ENCODE measurements around the gene MOB3C.

The MOB3C gene

DNA sequence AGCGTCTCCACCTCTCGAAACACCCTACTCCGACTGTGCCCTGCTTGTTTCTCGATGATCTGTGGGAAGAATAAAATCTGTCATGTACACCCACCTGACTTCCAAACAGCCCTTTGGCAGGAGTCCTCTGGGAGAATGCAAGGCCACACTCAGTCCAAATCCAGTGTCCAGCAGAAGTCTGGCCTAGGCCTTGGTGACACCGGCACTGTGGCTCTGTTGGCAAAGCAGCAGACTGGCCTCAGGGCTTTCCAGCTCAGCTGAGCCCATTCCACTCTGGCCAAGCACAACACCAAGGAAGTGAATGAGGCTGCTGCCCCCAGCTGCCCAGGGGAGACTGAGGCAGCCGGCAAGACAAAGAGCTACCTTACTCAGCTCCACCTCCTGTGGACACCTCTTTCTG is 40.0 kb downstream of the MOB3C start:
- FAIRE-seq, result no peak
- DNase-seq (ENCODE audit: low spot score), result no peak

DNA sequence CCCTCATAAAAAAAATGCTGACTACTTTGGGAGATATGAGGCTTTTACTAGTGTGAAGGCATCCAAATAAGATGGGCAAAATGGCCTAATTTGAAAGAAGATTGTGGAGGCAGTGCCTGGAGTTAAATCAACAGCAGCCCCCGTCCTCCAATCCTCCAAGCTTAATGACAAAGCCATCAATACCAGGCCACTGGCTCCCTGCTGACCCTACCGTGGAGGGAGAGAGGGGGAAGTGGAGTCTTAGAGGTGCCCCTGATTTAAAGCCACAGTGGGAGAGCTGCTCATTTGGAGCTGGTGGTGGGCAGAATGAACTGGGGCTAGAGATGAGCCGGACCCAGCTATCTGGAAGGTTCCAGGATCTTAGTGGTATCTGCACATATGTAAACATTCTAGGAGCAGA is 40.8 kb downstream of the MOB3C start:
- DNase-seq (ENCODE audit: low spot score) (no peak), FAIRE-seq (no peak)

DNA sequence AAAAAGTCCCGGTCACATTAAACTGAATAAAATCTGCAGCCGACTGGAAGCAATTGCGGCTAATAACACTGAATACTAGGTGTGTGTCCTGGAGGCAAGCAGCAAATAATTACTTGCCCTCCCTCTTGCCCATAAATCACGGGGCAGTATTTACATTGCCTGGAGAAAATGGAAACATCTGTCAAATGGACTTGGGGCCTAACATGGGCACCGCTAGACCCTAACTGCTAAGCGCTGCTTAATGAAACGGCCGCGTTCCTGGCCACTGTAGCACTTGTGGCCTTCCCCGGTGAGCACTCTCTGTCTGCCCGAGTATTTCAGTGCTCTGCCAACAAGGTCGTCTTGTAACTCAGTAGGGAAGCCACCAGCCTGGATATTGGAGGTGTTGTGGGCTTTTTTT is 41.3 kb downstream of the MOB3C start:
- DNase-seq (ENCODE audit: low spot score), result no peak

GRCh38 chr1:46571691-46572225 is 44.9 kb downstream of the MOB3C start:
- FAIRE-seq (no peak), DNase-seq (ENCODE audit: low spot score) (no peak)

More for the DNA sequence above, 41.3 kb downstream of the MOB3C start:
- FAIRE-seq, result no peak

DNA sequence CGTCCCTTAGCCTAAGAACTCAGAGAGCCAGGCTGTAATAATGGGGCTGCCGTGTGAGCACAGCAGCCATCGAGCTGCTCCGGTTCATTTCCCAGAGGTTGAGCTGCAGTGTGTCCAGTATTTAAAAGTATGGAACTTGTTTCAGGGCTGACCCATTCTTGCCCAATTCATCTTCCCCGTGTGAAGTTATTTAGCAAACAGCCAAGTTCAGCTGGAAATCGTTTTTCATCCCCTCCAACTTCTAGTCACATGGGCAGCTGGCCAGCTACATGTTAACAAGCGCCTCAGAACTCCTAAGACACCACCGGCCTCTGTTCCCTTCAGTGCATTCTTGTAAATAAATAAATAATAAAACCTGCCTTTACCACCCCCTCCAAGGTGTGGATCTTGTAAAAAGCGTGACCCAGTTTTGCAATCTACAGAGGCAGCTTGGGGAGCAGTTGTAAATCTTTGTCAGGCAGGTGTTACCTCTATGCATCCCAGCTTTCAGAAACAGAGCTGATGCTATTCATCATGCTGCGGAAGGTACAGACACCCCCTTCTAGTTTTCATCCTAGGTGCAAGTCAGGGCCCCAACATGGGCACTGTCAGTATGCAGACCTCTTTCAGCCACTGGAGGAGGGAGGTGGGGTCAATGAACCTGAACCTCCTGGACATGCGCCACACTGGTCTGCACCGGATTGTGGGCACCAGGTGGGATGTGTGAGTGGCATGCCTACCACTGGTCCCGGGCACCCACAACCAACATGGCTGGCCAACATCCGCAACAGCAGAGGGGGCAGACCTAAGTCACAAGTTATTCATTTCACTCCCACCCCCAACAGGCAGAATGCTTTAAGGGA is 46.5 kb downstream of the MOB3C start:
- DNase-seq (ENCODE audit: low spot score), result no peak
- no peak for FAIRE-seq

- DNase-seq (ENCODE audit: low spot score) (no peak), FAIRE-seq (no peak)
These were observed 47.5 kb downstream of the MOB3C start for GRCh38 chr1:46569116-46569515.

DNA sequence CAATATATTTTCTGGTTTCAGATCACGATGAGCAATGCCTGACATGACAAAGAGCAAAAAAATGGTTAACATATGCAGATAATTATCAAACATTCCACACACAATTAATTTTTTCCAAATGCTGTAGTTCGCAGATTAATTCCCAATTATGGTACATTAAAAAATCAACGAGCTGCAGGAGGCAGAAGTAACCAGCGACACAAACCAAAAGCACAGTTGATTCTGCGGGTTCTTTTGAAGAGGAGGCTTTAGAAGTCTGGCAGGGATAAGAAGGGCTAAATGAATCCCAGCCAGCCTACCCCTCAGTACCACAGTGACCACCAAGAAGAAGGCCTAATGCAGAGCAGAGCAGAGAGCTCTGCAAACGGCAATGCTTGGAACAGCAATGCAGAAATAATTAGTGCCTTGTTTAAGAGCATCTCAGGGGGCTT is 48.1 kb downstream of the MOB3C start:
- DNase-seq (ENCODE audit: low spot score), result no peak
- no peak for FAIRE-seq

- FAIRE-seq, result no peak
These were observed 53.3 kb downstream of the MOB3C start for GRCh38 chr1:46563341-46563740.

DNA sequence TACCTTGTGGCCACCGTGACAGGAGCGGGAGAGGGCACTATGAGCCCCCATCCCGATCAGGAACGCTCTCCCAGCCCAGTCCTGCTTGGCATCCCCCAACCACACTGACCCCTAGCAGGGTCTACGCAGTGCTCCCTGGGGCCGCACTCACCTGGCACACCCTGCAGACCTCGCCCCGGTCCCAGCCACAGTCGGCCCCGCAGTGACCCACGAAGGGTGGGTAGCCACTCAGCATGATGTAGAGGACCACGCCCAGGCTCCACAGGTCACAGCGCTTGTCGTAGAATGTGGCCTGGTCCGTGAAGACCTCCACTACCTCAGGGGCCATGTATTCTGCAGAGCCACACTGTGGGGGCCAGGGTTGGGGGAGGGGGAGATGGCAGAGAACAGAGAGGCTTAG is 54.1 kb downstream of the MOB3C start:
- FAIRE-seq, result no peak
- DNase-seq (ENCODE audit: low spot score), result no peak

More at GRCh38 chr1:46563341-46563740, 53.3 kb downstream of the MOB3C start:
- no peak for DNase-seq (ENCODE audit: low spot score)

DNA sequence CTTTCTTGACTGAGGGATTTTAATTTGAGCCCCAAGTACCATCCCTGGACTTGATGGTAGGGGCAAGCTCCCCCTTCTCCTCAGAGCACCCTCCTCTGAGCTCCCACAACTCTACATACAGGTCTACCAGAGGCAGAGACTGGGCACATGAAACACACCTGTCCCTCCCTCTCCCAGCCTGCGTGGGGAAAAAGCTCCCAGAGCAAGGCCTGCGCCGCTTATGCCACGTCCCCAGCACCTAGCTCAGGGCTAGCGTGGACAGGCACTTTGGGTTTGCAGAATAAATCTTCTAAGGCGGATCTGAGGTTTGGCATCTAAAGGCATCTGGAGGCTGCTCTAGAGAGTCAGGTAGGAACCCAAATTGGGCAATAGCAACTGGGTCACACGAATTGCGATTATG is 57.6 kb downstream of the MOB3C start:
- FAIRE-seq, result no peak
- no peak for DNase-seq (ENCODE audit: low spot score)

GRCh38 chr1:46558141-46558963 is 58.3 kb downstream of the MOB3C start:
- FAIRE-seq (no peak), DNase-seq (ENCODE audit: low spot score) (no peak)

Data from urothelium cell line (cell line).